Esophagus squamous epithelium (tissue), 5 donors: ENCODE data around the gene NDUFB11. TPM values are rescaled to one million over a fixed set of nuclear protein-coding genes. Genes with fewer than 3 reads are reported as not detected.

Experiments used
- DNase-seq: peaks from one replicate; lab custom pipeline; 2025; lab: John Stamatoyannopoulos, UW
- H3K27ac ChIP-seq, 4 donors: fragments of 200-600 bp; sonication (generic); one replicate each; pipeline ENCODE4 v1.5.1; 2016 to 2019; ENCODE audit warnings: mild to moderate bottlenecking in 1 of 4
- H3K27me3 ChIP-seq, 4 donors: fragments of 200-600 bp; sonication (generic); 1 replicate in 3 of 4; 2 replicates in 1 of 4; pipeline versions ENCODE4 v1.5.1 to v1.6.0; 2017 to 2021; ENCODE audit warnings: antibody characterized with exemption in 1 of 4
- H3K36me3 ChIP-seq, 3 donors: fragments of 200-600 bp; sonication (generic); one replicate each; pipeline ENCODE4 v1.5.1; 2016 to 2019
- H3K4me1 ChIP-seq, 3 donors: fragments of 200-600 bp; sonication (generic); one replicate each; pipeline ENCODE4 v1.5.1; 2017 to 2019
- H3K4me3 ChIP-seq, 4 donors: fragments of 200-600 bp; sonication (generic); 1 replicate in 3 of 4; 2 replicates in 1 of 4; pipeline ENCODE4 v1.5.1; 2016 to 2019; ENCODE audit warnings: mild to moderate bottlenecking in 2 of 4, moderate library complexity in 1 of 4
- H3K9me3 ChIP-seq, 3 donors: fragments of 200-600 bp; sonication (generic); one replicate each; pipeline ENCODE4 v1.5.1; 2016 to 2019
- CTCF ChIP-seq, 6 experiments: fragments of 450-650 bp in 4 of 6; fragments of 200-600 bp in 2 of 6; sonication (generic) in 2 of 6; IDR thresholded peaks; one replicate each; pipeline ENCODE4 v1.5.1; 2016 to 2019; ENCODE audit warnings: antibody characterized with exemption in 6 of 6, mild to moderate bottlenecking in 4 of 6, moderate library complexity in 4 of 6
- POLR2A ChIP-seq, 4 donors: fragments of 450-650 bp; IDR thresholded peaks; one replicate each; pipeline ENCODE4 v1.6.1; 2017; ENCODE audit warnings: antibody characterized with exemption in 4 of 4, mild to moderate bottlenecking in 4 of 4, moderate library complexity in 3 of 4
- WGBS, 2 donors: methylation state at CpG; one replicate each; pipeline ENCODE4 v1.1.5; 2018; 5-methylcytosine and 5-hydroxymethylcytosine counted together
- intact Hi-C: fragments of 100-400 bp; cut with DNase I; formaldehyde crosslinking; loops from one replicate; pipeline ENCODE4 v1.15.0; 2022
- total RNA-seq, 4 donors: library from RNA; depleted of rRNA; stranded (reverse); fragments of >200 nt; gene quantifications; one replicate each; pipeline ENCODE4 v1.1.0, GENCODE V29; 2016
- donor health status: DM: yes; HTN: yes; CAD: no.

NDUFB11 gene
- total RNA-seq, 4 donors from 2014 or later, result 41.4 to 74.6 (median 59.8) TPM

- TF ChIP-seq POLR2A (IDR thresholded peaks at IDR 0.05) (no peak), CTCF (IDR thresholded peaks at IDR 0.05) (no peak)
- Histone ChIP-seq H3K9me3 (no peaks in the 10 kb centered on the region), H3K27me3 (no peaks in the 10 kb centered on the region), H3K4me3 (no peak overlapping the region), H3K4me1 (peaks cover 0 to 8% (median 3%) of the 10 kb centered on the region in 3 donors), H3K36me3 (peaks cover 14 to 100% (median 18%) of the 10 kb centered on the region in 3 donors), H3K27ac (peak overlapping the region in 1 of 4 donors; percentile 61)
- no CpG with 5 or more reads among the region's 18 CpGs for WGBS, 2 donors
- DNase-seq, result no peak
- intact Hi-C loops, result no loop called here
These were observed 35.4 kb upstream of the NDUFB11 start for GRCh38 chrX:47179928-47180255.

GRCh38 chrX:47179221-47179927 is 34.9 kb upstream of the NDUFB11 start:
- H3K4me1 ChIP-seq, result peaks cover 0 to 8% (median 3%) of the 10 kb centered on the region in 3 donors
- H3K36me3 ChIP-seq, result peaks cover 16 to 100% (median 18%) of the 10 kb centered on the region in 3 donors
- no peaks in the 10 kb centered on the region for H3K9me3 ChIP-seq
- H3K4me3 ChIP-seq, result no peak overlapping the region
- H3K27me3 ChIP-seq, result no peaks in the 10 kb centered on the region
- 67 to 83% methylated on average over 3 to 5 of the region's 14 CpGs for WGBS, 2 donors
- DNase-seq, result no peak
- H3K27ac ChIP-seq, result peak overlapping the region in 2 of 4 donors; percentile 29 to 61
- intact Hi-C loops, result no loop called here
- no peak for TF ChIP-seq CTCF (IDR thresholded peaks at IDR 0.05)
- TF ChIP-seq POLR2A (IDR thresholded peaks at IDR 0.05), result no peak

GRCh38 chrX:47178337-47178736 is 33.8 kb upstream of the NDUFB11 start:
- no peak for DNase-seq
- TF ChIP-seq CTCF (IDR thresholded peaks at IDR 0.05), result no peak
- no peak for TF ChIP-seq POLR2A (IDR thresholded peaks at IDR 0.05)
- 94% methylated on average over 3 of the region's 5 CpGs; no CpG with 5 or more reads in 1 of the 2 donors for WGBS, 2 donors
- no peaks in the 10 kb centered on the region for H3K9me3 ChIP-seq
- intact Hi-C loops, result no loop called here
- H3K4me1 ChIP-seq, result peaks cover 0 to 8% (median 3%) of the 10 kb centered on the region in 3 donors
- H3K4me3 ChIP-seq, result no peak overlapping the region
- H3K27me3 ChIP-seq, result no peaks in the 10 kb centered on the region
- no peak overlapping the region for H3K27ac ChIP-seq
- H3K36me3 ChIP-seq, result peaks cover 16 to 100% (median 18%) of the 10 kb centered on the region in 3 donors

- H3K4me1 ChIP-seq, result peaks cover 0 to 8% (median 3%) of the 10 kb centered on the region in 3 donors
- no peaks in the 10 kb centered on the region for H3K27me3 ChIP-seq
- 77 to 80% methylated on average over 2 of the region's 2 CpGs for WGBS, 2 donors
- no peak for DNase-seq
- no peaks in the 10 kb centered on the region for H3K9me3 ChIP-seq
- H3K27ac ChIP-seq, result no peak overlapping the region
- peaks cover 12 to 100% (median 16%) of the 10 kb centered on the region in 3 donors for H3K36me3 ChIP-seq
- intact Hi-C loops, result no loop called here
- H3K4me3 ChIP-seq, result no peak overlapping the region
- TF ChIP-seq CTCF (IDR thresholded peaks at IDR 0.05), result no peak
- no peak for TF ChIP-seq POLR2A (IDR thresholded peaks at IDR 0.05)
These were observed 32.6 kb upstream of the NDUFB11 start for GRCh38 chrX:47177079-47177478.

- Histone ChIP-seq H3K36me3 (peaks cover 7 to 100% (median 11%) of the 10 kb centered on the region in 3 donors), H3K9me3 (no peaks in the 10 kb centered on the region), H3K27ac (no peak overlapping the region), H3K27me3 (no peaks in the 10 kb centered on the region), H3K4me3 (no peak overlapping the region), H3K4me1 (peaks cover 0 to 8% (median 3%) of the 10 kb centered on the region in 3 donors)
- TF ChIP-seq POLR2A (IDR thresholded peaks at IDR 0.05) (no peak), CTCF (IDR thresholded peaks at IDR 0.05) (no peak)
- no peak for DNase-seq
- intact Hi-C loops, result no loop called here
- WGBS, 2 donors, result 85 to 94% methylated on average over 10 to 23 of the region's 23 CpGs
These were observed 31.7 kb upstream of the NDUFB11 start for GRCh38 chrX:47176101-47176740.
